GM12875 (cell line): ENCODE measurements around the gene GPX2.
A peak's percentile ranks its signal among the peaks of the same experiment; 100 is the strongest.

Experiments
- H3K4me3 ChIP-seq: one replicate; pipeline ENCODE4 v1.5.1; 2011; ENCODE audit warnings: low read depth, low read length, control low read depth
- TF ChIP-seq, protein P1 (sequence below): IDR thresholded peaks from 2 replicates; pipeline ENCODE4 v1.5.1; 2011; ENCODE audit warnings: low read depth, mild to moderate bottlenecking, control low read depth, inconsistent platforms, low read length, moderate library complexity, borderline replicate concordance; ENCODE audit not compliant: insufficient read depth

GPX2 gene

DNA sequence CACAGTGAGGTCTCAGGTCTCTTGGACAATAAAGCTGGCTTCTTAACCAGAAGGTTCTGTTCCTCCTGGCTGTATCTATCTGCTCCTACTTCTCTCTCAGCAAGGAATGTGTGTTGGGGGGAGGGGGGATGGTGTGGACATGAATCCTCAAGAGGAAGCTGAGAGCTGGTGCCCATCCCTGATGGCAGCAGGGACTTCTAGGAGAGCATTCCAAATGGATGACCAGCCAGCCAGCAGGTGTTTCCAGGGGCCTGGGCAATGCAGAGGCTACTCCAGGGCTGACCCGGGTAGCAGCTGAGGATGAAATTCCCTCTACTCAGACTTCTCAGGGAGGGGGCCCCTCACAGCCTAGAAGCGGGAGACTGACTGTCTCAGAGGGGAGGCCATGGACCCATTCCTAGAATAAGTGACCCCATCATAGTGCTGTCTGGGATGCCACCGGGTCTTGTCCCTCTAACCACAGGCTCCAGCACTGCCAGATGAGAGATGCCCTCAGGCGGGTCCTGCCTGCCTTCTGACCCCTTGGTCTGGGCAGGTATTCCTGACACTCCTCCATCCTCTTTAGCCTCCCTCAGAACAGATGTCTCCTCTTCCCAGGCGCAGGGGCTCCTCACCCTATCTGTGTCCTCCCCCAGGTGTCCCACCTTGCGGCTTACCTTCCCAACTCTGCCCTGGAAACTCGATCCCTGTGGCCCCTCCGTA, 28.4 kb upstream of the GPX2 start:
- TF ChIP-seq, protein P1, sequence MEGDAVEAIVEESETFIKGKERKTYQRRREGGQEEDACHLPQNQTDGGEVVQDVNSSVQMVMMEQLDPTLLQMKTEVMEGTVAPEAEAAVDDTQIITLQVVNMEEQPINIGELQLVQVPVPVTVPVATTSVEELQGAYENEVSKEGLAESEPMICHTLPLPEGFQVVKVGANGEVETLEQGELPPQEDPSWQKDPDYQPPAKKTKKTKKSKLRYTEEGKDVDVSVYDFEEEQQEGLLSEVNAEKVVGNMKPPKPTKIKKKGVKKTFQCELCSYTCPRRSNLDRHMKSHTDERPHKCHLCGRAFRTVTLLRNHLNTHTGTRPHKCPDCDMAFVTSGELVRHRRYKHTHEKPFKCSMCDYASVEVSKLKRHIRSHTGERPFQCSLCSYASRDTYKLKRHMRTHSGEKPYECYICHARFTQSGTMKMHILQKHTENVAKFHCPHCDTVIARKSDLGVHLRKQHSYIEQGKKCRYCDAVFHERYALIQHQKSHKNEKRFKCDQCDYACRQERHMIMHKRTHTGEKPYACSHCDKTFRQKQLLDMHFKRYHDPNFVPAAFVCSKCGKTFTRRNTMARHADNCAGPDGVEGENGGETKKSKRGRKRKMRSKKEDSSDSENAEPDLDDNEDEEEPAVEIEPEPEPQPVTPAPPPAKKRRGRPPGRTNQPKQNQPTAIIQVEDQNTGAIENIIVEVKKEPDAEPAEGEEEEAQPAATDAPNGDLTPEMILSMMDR, result no peak
- no peak overlapping the region for H3K4me3 ChIP-seq

DNA sequence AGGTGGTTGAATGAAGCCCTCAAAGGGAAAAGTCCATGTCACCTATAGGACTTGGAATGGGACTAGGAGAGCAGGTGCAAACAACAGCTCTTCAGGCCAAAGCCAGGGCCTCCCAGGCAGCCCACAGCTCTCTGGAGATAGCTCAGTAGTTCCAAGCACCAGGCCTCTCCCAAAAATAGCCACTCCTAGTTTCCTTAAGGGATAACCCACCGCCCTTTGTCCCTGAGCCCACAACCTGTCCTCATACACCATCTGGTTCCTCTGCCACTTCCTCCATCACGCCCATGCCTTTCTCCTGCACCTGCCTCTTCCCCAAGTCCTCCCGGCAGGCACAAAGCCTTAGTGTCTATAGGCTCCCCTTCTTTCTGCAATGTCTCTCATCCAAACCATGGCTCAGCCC, 27.5 kb upstream of the GPX2 start:
- H3K4me3 ChIP-seq, result no peak overlapping the region
- TF ChIP-seq, protein P1, result no peak

DNA sequence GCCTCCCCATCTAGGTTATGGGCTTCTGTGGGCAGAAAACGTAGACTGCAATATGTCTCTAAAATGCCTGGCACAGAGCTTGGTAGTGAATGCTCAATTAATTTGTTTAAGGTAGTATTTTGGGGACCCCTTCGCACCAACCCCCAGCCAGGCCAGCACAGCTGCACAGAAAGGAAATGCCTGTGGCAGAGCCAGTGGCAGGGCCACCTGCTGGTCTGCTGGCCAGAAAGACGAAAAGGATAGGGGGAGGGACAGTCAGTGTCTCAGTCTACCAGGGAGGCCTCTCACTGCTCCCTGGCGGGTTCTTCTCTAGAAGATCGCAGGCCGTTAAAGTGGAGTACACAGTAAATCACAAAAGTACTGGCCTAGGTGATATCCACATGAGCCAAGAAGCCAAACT, 26.1 kb upstream of the GPX2 start:
- TF ChIP-seq, protein P1, result no peak
- H3K4me3 ChIP-seq, result no peak overlapping the region

DNA sequence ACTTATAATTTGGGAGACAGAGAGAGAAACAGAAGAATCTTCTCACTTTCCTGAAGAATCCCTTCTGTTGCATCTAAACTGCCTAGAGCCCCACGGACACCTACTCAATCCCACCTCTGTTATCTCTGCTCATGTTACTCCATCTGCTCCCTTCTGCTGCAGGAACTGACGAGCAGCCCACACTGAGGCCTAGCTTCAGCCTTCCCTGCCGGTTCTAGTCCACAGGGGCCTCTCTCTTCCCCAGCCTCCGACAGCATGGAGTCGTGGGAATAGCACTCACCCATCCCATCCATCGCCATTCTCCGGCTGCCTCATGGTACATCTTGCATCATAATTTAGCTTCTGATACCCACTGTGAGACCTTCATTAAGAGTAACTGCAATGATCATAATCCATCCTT, 25.6 kb upstream of the GPX2 start:
- no peak overlapping the region for H3K4me3 ChIP-seq
- TF ChIP-seq, protein P1, result no peak

DNA sequence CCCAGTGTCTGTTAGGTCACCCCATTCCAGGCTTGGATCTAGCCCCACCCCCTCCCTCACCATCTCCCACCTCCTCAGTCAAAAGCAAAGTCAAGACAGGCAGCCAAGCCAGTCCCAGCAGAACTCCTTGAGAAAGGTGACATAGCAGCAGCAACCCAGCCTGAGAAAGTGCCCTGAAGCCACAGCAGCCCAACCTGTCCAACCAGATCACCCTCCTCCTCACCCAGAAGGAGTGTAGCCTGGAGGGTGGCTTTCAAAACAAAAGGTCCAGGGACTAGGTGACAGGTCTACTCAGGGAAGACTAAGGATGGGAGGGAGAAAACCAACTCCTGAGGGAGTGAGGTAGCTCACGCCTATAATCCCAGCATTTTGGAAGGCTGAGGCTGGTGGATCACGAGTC, 24.4 kb upstream of the GPX2 start:
- H3K4me3 ChIP-seq, result no peak overlapping the region
- TF ChIP-seq, protein P1, result no peak

DNA sequence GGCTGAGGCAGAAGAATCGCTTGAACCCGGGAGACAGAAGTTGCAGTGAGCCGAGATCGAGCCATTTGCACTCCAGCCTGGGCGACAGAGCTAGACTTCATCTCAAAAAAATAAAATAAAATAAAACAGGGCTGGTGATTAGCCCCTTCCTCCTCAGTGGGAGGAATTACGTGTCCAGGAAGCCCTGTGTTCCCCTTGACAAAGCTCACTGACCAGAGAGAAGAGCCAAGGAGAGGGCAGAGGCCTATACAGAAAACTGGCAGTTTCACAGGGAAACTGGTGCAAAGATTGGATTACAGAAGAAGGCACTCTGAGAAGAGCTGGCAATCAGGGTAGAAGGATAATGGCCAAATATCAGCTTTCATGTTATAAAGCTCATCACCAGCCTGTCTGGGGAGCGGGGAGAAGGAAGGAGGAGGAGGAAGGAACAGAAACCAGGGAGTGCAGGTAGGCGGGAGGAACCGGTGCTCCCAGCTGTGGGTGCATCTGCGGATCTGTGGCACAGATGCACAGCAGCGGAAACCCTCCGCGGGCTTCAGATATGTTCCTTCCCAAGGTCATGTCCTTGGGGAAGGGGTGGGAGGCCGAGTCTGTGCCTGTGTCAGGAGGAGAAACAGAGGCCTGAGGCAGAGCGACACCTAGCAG, 22.9 kb upstream of the GPX2 start:
- H3K4me3 ChIP-seq, result no peak overlapping the region
- TF ChIP-seq, protein P1, result no peak

DNA sequence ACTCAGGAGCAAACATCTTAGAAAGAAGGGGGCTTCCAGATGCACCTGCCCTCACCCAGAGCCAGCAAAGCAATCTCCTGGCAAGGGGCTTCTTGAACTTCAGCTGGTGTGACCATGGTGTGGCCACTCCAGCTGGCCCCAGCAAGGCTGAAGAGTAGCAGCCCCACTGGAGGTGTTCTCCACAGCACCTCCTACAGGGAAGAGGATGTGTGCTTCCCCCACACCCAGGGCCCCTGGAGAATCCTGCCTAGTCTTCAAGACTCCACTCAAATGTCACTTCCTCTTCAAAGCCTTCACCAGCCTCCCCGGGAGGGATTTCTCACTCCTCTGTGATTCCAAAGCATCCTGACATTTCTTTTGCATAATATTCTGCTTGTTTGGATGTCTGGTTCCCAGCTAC, 21.1 kb upstream of the GPX2 start:
- TF ChIP-seq, protein P1, result 0 out of 2 replicates have a peak, but pooled peaks have one; percentile 18
- no peak overlapping the region for H3K4me3 ChIP-seq
